ENCODE results near the gene PLCD3. TPM values are rescaled to one million over a fixed set of nuclear protein-coding genes. Genes with fewer than 3 reads are reported as not detected.

Gene PLCD3
- total and polyA plus RNA-seq, 2 of the 13 experiments (the other 11 are each of a cell fraction or from before 2014, with no cell fraction given), result 11.3 to 39.1 TPM

DNA sequence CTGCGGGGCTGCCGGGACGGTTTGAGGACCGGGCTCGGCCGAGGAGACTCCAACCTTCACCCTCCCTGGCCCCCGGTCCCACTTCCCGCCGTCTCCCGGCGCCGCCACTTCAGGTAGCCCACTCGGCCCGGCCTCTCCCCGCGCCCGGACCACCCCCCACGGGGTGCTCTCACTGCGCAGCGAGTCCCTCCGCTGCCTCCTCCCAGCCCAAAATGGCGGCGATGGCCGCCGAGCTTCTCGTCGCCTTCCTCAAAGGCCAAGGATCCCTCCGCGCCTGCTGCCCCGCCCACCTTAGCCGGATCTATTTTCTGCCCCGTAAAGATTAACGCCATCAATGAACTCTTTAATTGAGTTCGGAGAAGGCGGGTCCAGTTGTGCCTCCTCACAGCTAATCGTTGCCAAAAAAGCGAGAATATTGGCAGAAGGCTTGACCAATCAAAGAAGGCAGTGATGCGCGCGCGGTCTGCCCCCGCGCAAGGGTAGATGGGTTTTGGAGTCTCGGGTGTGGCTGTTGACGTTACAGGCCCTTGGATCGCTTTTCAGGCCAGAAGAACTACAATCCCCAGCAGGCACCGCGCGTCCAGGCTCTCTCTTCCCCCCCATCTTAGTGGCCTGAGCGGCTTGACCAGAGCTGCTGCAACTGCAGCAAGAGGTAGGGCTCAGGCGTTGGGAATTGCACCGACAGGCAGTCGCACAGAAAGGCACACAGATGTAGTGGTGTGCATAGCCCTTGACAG is 29.1 kb upstream of the PLCD3 start, which contains the start of gene HEXIM2 (continued):
- TF ChIP-seq, protein P1, sequence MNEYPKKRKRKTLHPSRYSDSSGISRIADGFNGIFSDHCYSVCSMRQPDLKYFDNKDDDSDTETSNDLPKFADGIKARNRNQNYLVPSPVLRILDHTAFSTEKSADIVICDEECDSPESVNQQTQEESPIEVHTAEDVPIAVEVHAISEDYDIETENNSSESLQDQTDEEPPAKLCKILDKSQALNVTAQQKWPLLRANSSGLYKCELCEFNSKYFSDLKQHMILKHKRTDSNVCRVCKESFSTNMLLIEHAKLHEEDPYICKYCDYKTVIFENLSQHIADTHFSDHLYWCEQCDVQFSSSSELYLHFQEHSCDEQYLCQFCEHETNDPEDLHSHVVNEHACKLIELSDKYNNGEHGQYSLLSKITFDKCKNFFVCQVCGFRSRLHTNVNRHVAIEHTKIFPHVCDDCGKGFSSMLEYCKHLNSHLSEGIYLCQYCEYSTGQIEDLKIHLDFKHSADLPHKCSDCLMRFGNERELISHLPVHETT (CRISPR knock-in tag; conservative IDR thresholded peaks at IDR 0.05), result peak; percentile 52; the same call in 1 of the 2 replicates
- TF ChIP-seq BRCA1 (CRISPR knock-in tag; IDR thresholded peaks at IDR 0.05) (peak; percentile 88; the same call in 1 of the 2 replicates), ATRX (CRISPR knock-in tag; IDR thresholded peaks at IDR 0.05; ENCODE audit: borderline replicate concordance) (no peak), TEAD2 (CRISPR knock-in tag; IDR thresholded peaks at IDR 0.05) (no peak; the same call in 1 of the 2 replicates), CHD2 (IDR thresholded peaks at IDR 0.05; ENCODE audit: low read depth, low read length) (peak; percentile 91), SRSF4 (IDR thresholded peaks at IDR 0.05; ENCODE audit: low read depth, low read length, poor library complexity, severe bottlenecking) (no peak), PREB (CRISPR knock-in tag; IDR thresholded peaks at IDR 0.05) (no peak), SALL2 (CRISPR knock-in tag; IDR thresholded peaks at IDR 0.05) (peak; percentile 17; the same call in 1 of the 2 replicates), HOXA3 (CRISPR knock-in tag; IDR thresholded peaks at IDR 0.05) (peak; percentile 98), ZBTB21 (CRISPR knock-in tag; IDR thresholded peaks at IDR 0.05) (peak; percentile 56; the same call in 1 of the 2 replicates), NONO (IDR thresholded peaks at IDR 0.05) (no peak), NONO (CRISPR knock-in tag; conservative IDR thresholded peaks at IDR 0.05) (peak; percentile 91), HES4 (CRISPR knock-in tag; IDR thresholded peaks at IDR 0.05; ENCODE audit: borderline replicate concordance) (peak; percentile 93), HOXA7 (CRISPR knock-in tag; IDR thresholded peaks at IDR 0.05) (no peak), ZNF256 (CRISPR knock-in tag; conservative IDR thresholded peaks at IDR 0.05) (peak; percentile 50; the same call in 1 of the 2 replicates), PRMT3 (CRISPR knock-in tag; IDR thresholded peaks at IDR 0.05; ENCODE audit: borderline replicate concordance, low read depth) (no peak), FOXA3 (CRISPR knock-in tag; IDR thresholded peaks at IDR 0.05) (peak; percentile 89), ZBTB46 (CRISPR knock-in tag; IDR thresholded peaks at IDR 0.05; ENCODE audit: borderline replicate concordance) (0 out of 2 replicates have a peak, but pooled peaks have one; percentile 73), HOXA9 (CRISPR knock-in tag; IDR thresholded peaks at IDR 0.05; ENCODE audit: borderline replicate concordance) (no peak; the same call in 1 of the 2 replicates), KDM2A (CRISPR knock-in tag; IDR thresholded peaks at IDR 0.05; ENCODE audit: borderline replicate concordance, low read depth) (peak; percentile 86), ZNF619 (CRISPR knock-in tag; IDR thresholded peaks at IDR 0.05) (peak; percentile 87; the same call in 1 of the 2 replicates)
- TF ChIP-seq, protein P2, sequence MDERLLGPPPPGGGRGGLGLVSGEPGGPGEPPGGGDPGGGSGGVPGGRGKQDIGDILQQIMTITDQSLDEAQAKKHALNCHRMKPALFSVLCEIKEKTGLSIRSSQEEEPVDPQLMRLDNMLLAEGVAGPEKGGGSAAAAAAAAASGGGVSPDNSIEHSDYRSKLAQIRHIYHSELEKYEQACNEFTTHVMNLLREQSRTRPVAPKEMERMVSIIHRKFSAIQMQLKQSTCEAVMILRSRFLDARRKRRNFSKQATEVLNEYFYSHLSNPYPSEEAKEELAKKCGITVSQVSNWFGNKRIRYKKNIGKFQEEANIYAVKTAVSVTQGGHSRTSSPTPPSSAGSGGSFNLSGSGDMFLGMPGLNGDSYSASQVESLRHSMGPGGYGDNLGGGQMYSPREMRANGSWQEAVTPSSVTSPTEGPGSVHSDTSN (CRISPR knock-in tag; IDR thresholded peaks at IDR 0.05), result peak; percentile 97
- TF ChIP-seq, protein P3, sequence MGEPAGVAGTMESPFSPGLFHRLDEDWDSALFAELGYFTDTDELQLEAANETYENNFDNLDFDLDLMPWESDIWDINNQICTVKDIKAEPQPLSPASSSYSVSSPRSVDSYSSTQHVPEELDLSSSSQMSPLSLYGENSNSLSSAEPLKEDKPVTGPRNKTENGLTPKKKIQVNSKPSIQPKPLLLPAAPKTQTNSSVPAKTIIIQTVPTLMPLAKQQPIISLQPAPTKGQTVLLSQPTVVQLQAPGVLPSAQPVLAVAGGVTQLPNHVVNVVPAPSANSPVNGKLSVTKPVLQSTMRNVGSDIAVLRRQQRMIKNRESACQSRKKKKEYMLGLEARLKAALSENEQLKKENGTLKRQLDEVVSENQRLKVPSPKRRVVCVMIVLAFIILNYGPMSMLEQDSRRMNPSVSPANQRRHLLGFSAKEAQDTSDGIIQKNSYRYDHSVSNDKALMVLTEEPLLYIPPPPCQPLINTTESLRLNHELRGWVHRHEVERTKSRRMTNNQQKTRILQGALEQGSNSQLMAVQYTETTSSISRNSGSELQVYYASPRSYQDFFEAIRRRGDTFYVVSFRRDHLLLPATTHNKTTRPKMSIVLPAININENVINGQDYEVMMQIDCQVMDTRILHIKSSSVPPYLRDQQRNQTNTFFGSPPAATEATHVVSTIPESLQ (CRISPR knock-in tag; conservative IDR thresholded peaks at IDR 0.05), result no peak
